Stimulated activated CD8-positive, alpha-beta memory T cell treated with anti-CD3 and anti-CD28 coated beads, Interleukin-4, amount 100 ng/mL, for 24 hours (primary cell): ENCODE data around the gene PLPPR1.
"Not testable (repeated sequence)": the region's sequence is repeated elsewhere in the genome, so short reads cannot be mapped to it uniquely, and the experiment has no call there.

Experiments
- DNase-seq: peaks from one replicate; pipeline ENCODE4 v3.0.0-alpha.2; 2020; ENCODE audit warnings: low read depth

Gene PLPPR1

GRCh38 chr9:101121836-101122399 lies 93.4 kb downstream of the PLPPR1 start:
- DNase-seq, result no peak

- DNase-seq, result no peak
These were observed 98.0 kb downstream of the PLPPR1 start for GRCh38 chr9:101126556-101126955.

GRCh38 chr9:101127369-101127768 lies 98.8 kb downstream of the PLPPR1 start:
- not testable (repeated sequence) for DNase-seq

GRCh38 chr9:101128623-101129022 lies 100.1 kb downstream of the PLPPR1 start:
- no peak for DNase-seq

GRCh38 chr9:101130054-101130453 lies 101.5 kb downstream of the PLPPR1 start:
- DNase-seq, result no peak

- DNase-seq, result no peak
These were observed 102.8 kb downstream of the PLPPR1 start for GRCh38 chr9:101131326-101131725.

- no peak for DNase-seq
These were observed 104.3 kb downstream of the PLPPR1 start for GRCh38 chr9:101132801-101133200.

GRCh38 chr9:101138509-101138908 lies 110.0 kb downstream of the PLPPR1 start:
- no peak for DNase-seq

- no peak for DNase-seq
These were observed 110.6 kb downstream of the PLPPR1 start for GRCh38 chr9:101139082-101139481.

GRCh38 chr9:101140764-101141163 lies 112.2 kb downstream of the PLPPR1 start:
- no peak for DNase-seq

- DNase-seq, result no peak
These were observed 118.0 kb downstream of the PLPPR1 start for GRCh38 chr9:101146508-101146907.

- no peak for DNase-seq
These were observed 119.8 kb downstream of the PLPPR1 start for GRCh38 chr9:101148344-101148743.

GRCh38 chr9:101158361-101158760 lies 129.8 kb downstream of the PLPPR1 start:
- no peak for DNase-seq

- DNase-seq, result no peak
These were observed 133.7 kb downstream of the PLPPR1 start for GRCh38 chr9:101162231-101162630.

- no peak for DNase-seq
These were observed 136.6 kb downstream of the PLPPR1 start for GRCh38 chr9:101165131-101165530.

GRCh38 chr9:101167490-101168134 lies 139.1 kb downstream of the PLPPR1 start:
- no peak for DNase-seq

- DNase-seq, result no peak
These were observed 144.1 kb downstream of the PLPPR1 start for GRCh38 chr9:101172616-101173015.

- DNase-seq, result no peak
These were observed 145.4 kb downstream of the PLPPR1 start for GRCh38 chr9:101173907-101174306.

- DNase-seq, result no peak
These were observed 147.9 kb downstream of the PLPPR1 start for GRCh38 chr9:101176384-101176783.

- DNase-seq, result no peak
These were observed 156.3 kb downstream of the PLPPR1 start for GRCh38 chr9:101184813-101185278.

GRCh38 chr9:101191723-101192122 lies 163.2 kb downstream of the PLPPR1 start:
- DNase-seq, result no peak

GRCh38 chr9:101197026-101197425 lies 168.5 kb downstream of the PLPPR1 start:
- no peak for DNase-seq

- DNase-seq, result no peak
These were observed 172.3 kb downstream of the PLPPR1 start for GRCh38 chr9:101200852-101201251.

- no peak for DNase-seq
These were observed 173.1 kb downstream of the PLPPR1 start for GRCh38 chr9:101201630-101202029.
